ENCODE results near the gene MOSMO. TPM values are rescaled to one million over a fixed set of nuclear protein-coding genes. Genes with fewer than 3 reads are reported as not detected.

MOSMO gene
- total RNA-seq, 1 experiment from 2014 or later = 30.1 TPM

DNA sequence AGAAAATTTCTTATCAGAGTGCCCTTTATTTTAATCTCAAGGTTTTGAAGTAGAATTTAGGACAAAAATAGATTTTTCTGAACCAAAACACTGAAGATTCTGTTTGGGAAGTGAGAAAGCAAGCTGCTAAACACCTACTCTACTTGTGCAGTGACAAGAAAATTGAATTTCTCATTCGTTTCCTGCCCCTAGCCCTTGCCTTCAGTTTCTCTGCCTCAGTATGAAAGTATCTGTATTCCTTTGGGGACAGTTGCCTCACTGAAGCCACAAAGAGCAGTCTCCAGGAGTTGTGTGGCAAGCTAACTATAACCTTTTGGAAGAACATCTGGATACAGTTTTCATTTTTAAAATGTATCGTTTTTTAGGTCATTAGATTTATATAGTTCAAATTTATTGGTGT lies 19.7 kb downstream of the MOSMO start:
- no peaks in the 10 kb centered on the region for H3K27me3 Mint-ChIP-seq (ENCODE audit: unreplicated experiment)
- H3K36me3 Mint-ChIP-seq (ENCODE audit: insufficient read depth, unreplicated experiment) = peaks cover 29% of the 10 kb centered on the region
- H3K27ac Mint-ChIP-seq (ENCODE audit: unreplicated experiment) = peak overlapping the region; percentile 41
- no TSS peak for BruUV-seq (replicated peaks)
- intact Hi-C loops (cut with micrococcal nuclease; ENCODE audit: unreplicated experiment) = loop anchor here (2.0 kb wide), 1 partner anchor 17 kb away; no protein-coding TSS in a partner anchor
- no peaks in the 10 kb centered on the region for H3K9me3 Mint-ChIP-seq (ENCODE audit: low read depth, unreplicated experiment)
- TF ChIP-seq, protein P1, sequence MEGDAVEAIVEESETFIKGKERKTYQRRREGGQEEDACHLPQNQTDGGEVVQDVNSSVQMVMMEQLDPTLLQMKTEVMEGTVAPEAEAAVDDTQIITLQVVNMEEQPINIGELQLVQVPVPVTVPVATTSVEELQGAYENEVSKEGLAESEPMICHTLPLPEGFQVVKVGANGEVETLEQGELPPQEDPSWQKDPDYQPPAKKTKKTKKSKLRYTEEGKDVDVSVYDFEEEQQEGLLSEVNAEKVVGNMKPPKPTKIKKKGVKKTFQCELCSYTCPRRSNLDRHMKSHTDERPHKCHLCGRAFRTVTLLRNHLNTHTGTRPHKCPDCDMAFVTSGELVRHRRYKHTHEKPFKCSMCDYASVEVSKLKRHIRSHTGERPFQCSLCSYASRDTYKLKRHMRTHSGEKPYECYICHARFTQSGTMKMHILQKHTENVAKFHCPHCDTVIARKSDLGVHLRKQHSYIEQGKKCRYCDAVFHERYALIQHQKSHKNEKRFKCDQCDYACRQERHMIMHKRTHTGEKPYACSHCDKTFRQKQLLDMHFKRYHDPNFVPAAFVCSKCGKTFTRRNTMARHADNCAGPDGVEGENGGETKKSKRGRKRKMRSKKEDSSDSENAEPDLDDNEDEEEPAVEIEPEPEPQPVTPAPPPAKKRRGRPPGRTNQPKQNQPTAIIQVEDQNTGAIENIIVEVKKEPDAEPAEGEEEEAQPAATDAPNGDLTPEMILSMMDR (IDR thresholded peaks at IDR 0.05; ENCODE audit: unreplicated experiment) = no peak
- CTCF ChIA-PET = interaction anchor here (0.5 to 1.9 kb wide), 3 partner anchors 20 to 1160 kb away, joined by 3 to 7 read pairs (median 5); partner anchors contain the start of gene MOSMO
- peaks cover 77% of the 10 kb centered on the region for H3K4me1 Mint-ChIP-seq (ENCODE audit: low read depth, unreplicated experiment)
- no peak for DNase-seq
- no peak overlapping the region for H3K4me3 Mint-ChIP-seq (ENCODE audit: low read depth, unreplicated experiment)

GRCh38 chr16:22029632-22030031 lies 21.7 kb downstream of the MOSMO start:
- BruUV-seq (replicated peaks) = no TSS peak
- peak overlapping the region; percentile 81 for H3K27ac Mint-ChIP-seq (ENCODE audit: unreplicated experiment)
- no peaks in the 10 kb centered on the region for H3K27me3 Mint-ChIP-seq (ENCODE audit: unreplicated experiment)
- no peaks in the 10 kb centered on the region for H3K9me3 Mint-ChIP-seq (ENCODE audit: low read depth, unreplicated experiment)
- H3K36me3 Mint-ChIP-seq (ENCODE audit: insufficient read depth, unreplicated experiment) = peaks cover 31% of the 10 kb centered on the region
- peaks cover 64% of the 10 kb centered on the region for H3K4me1 Mint-ChIP-seq (ENCODE audit: low read depth, unreplicated experiment)
- TF ChIP-seq, protein P1 (IDR thresholded peaks at IDR 0.05; ENCODE audit: unreplicated experiment) = no peak
- CTCF ChIA-PET = interaction anchor here (0.7 to 1.1 kb wide), 2 partner anchors 48 to 69 kb away, joined by 4 to 8 read pairs; no protein-coding TSS in a partner anchor
- peak overlapping the region; percentile 19 for H3K4me3 Mint-ChIP-seq (ENCODE audit: low read depth, unreplicated experiment)
- intact Hi-C loops (cut with micrococcal nuclease; ENCODE audit: unreplicated experiment) = no loop called here
- no peak for DNase-seq

GRCh38 chr16:22030087-22030812 lies 22.3 kb downstream of the MOSMO start:
- H3K4me3 Mint-ChIP-seq (ENCODE audit: low read depth, unreplicated experiment) = peak overlapping the region; percentile 19
- BruUV-seq (replicated peaks) = no TSS peak
- intact Hi-C loops (cut with micrococcal nuclease; ENCODE audit: unreplicated experiment) = no loop called here
- TF ChIP-seq, protein P1 (IDR thresholded peaks at IDR 0.05; ENCODE audit: unreplicated experiment) = no peak
- H3K4me1 Mint-ChIP-seq (ENCODE audit: low read depth, unreplicated experiment) = peaks cover 58% of the 10 kb centered on the region
- H3K9me3 Mint-ChIP-seq (ENCODE audit: low read depth, unreplicated experiment) = no peaks in the 10 kb centered on the region
- peaks cover 35% of the 10 kb centered on the region for H3K36me3 Mint-ChIP-seq (ENCODE audit: insufficient read depth, unreplicated experiment)
- H3K27me3 Mint-ChIP-seq (ENCODE audit: unreplicated experiment) = no peaks in the 10 kb centered on the region
- peak; percentile 54 for DNase-seq
- H3K27ac Mint-ChIP-seq (ENCODE audit: unreplicated experiment) = peak overlapping the region; percentile 81
- CTCF ChIA-PET = interaction anchor here (0.6 to 1.2 kb wide), 5 partner anchors 15 to 74 kb away, joined by 3 to 8 read pairs (median 5); partner anchors contain the start of gene MOSMO

DNA sequence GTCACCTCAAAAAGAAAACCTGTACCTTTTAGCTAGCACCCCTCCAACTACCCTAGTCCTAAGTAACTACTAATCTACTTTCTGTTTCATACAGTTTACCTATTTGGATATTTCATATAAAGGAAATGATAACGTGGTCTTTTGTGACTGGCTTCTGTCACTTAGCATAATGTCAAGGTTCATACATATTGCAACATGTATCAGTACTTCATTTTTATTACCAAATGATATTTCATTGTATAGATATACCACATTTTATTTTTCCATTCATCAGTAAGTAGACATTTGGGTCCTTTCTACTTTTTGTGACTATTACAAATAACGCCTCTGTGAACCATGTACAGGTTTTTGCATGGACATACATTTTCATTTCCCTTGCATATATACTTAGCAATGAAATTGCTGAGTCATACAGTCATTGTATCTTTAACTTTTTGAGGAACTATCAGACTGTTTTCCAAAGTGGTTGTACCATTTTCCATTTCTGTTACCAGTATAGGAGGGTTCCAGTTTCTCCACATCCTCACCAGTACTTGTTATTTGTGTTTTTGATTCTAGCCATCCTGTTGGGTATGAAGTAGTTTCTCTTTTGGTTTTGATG lies 23.7 kb downstream of the MOSMO start:
- no peak for DNase-seq
- CTCF ChIA-PET = interaction anchor here (0.7 to 1.2 kb wide), 2 partner anchors 46 to 1132 kb away, joined by 6 to 7 read pairs; no protein-coding TSS in a partner anchor
- Mint-ChIP-seq H3K36me3 (ENCODE audit: insufficient read depth, unreplicated experiment) (peaks cover 26% of the 10 kb centered on the region), H3K4me3 (ENCODE audit: low read depth, unreplicated experiment) (no peak overlapping the region), H3K9me3 (ENCODE audit: low read depth, unreplicated experiment) (no peaks in the 10 kb centered on the region), H3K4me1 (ENCODE audit: low read depth, unreplicated experiment) (peaks cover 45% of the 10 kb centered on the region), H3K27me3 (ENCODE audit: unreplicated experiment) (no peaks in the 10 kb centered on the region), H3K27ac (ENCODE audit: unreplicated experiment) (peak overlapping the region; percentile 81)
- BruUV-seq (replicated peaks) = no TSS peak
- TF ChIP-seq, protein P1 (IDR thresholded peaks at IDR 0.05; ENCODE audit: unreplicated experiment) = no peak
- intact Hi-C loops (cut with micrococcal nuclease; ENCODE audit: unreplicated experiment) = no loop called here

Measured in Calu3 (cell line).